ENCODE results near the gene UBE2E2. TPM values are rescaled to one million over a fixed set of nuclear protein-coding genes. Genes with fewer than 3 reads are reported as not detected.

The UBE2E2 gene
- polyA plus RNA-seq, 1 donor from 2014 or later = 19.8 TPM

DNA sequence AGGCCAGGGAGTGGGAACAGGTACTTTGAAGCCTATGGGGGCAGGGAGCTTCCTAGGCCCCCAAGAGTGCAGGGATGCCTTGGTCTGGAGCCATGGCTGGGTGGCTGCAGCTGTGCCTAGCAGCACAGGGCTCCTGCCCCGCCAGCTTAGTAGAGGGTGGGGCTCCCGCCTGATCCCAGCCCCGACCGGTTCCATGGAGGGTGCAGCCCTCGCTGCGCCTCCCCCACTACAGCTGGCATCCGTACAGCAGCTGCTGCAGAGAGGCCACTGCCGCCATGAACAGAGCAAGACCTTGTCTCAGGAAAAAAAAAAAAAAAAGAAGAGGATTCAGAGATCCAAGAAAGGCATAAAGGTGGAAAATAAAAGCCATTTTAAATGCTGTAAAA lies 277.2 kb downstream of the UBE2E2 start:
- no peak for TF ChIP-seq EZH2 (IDR thresholded peaks at IDR 0.05; ENCODE audit: borderline replicate concordance, insufficient read depth, low read length, poor library complexity, severe bottlenecking)
- TF ChIP-seq, protein P1, sequence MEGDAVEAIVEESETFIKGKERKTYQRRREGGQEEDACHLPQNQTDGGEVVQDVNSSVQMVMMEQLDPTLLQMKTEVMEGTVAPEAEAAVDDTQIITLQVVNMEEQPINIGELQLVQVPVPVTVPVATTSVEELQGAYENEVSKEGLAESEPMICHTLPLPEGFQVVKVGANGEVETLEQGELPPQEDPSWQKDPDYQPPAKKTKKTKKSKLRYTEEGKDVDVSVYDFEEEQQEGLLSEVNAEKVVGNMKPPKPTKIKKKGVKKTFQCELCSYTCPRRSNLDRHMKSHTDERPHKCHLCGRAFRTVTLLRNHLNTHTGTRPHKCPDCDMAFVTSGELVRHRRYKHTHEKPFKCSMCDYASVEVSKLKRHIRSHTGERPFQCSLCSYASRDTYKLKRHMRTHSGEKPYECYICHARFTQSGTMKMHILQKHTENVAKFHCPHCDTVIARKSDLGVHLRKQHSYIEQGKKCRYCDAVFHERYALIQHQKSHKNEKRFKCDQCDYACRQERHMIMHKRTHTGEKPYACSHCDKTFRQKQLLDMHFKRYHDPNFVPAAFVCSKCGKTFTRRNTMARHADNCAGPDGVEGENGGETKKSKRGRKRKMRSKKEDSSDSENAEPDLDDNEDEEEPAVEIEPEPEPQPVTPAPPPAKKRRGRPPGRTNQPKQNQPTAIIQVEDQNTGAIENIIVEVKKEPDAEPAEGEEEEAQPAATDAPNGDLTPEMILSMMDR (IDR thresholded peaks at IDR 0.05; ENCODE audit: poor library complexity, severe bottlenecking) = no peak
- no peaks in the 10 kb centered on the region for H3F3A ChIP-seq (ENCODE audit: insufficient read depth, low read length, poor library complexity, severe bottlenecking)
- H3K9me2 ChIP-seq (ENCODE audit: insufficient read depth, low read length) = no peaks in the 10 kb centered on the region
- H2AFZ ChIP-seq (ENCODE audit: low read depth, low read length) = no peak overlapping the region
- H3K27ac ChIP-seq (ENCODE audit: low read length) = no peak overlapping the region
- H3K9ac ChIP-seq (ENCODE audit: low read length) = no peak overlapping the region
- no peaks in the 10 kb centered on the region for H3K79me2 ChIP-seq (replicated peaks; ENCODE audit: insufficient read depth, low read length)
- H3K27me3 ChIP-seq (ENCODE audit: insufficient read depth, low read depth, low read length) = no peaks in the 10 kb centered on the region
- no peak overlapping the region for H3K4me2 ChIP-seq (ENCODE audit: low read length)
- H3K9me3 ChIP-seq (ENCODE audit: low read length) = no peaks in the 10 kb centered on the region
- H3K36me3 ChIP-seq (ENCODE audit: insufficient read depth, low read length) = no peaks in the 10 kb centered on the region
- H4K20me1 ChIP-seq (ENCODE audit: insufficient read depth) = no peaks in the 10 kb centered on the region
- H3K4me3 ChIP-seq (ENCODE audit: low read length) = no peak overlapping the region

DNA sequence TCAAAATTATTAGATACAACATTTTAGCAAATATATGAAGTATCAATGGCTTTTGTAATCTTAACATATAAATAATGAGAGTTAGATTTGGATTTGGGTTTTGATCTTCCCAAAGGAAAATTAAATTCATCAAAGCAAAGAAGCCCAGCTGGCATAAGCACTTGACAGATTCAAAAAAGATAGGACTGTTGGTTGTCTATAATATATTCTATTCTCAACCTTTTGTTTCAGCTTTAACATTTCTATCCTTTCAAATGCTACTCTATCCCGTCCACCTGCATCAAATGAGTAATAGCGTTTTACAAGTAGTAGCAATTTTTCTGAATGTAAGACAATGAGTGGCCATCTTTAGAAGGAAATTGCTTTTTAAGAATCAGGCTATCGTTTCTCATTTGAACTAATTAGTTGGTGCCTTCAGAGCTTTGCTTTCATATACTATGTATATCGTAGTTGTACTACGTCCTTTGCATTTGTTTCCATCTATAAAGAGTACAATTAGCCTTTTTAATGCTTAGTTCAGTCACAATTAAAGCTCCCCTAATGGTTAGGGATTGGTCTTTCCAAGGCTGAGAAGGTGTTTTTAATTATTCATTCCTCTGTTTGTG lies 278.0 kb downstream of the UBE2E2 start:
- Histone ChIP-seq H3K36me3 (ENCODE audit: insufficient read depth, low read length) (no peaks in the 10 kb centered on the region), H3K79me2 (replicated peaks; ENCODE audit: insufficient read depth, low read length) (no peaks in the 10 kb centered on the region), H3K9ac (ENCODE audit: low read length) (no peak overlapping the region), H3K4me3 (ENCODE audit: low read length) (no peak overlapping the region), H2AFZ (ENCODE audit: low read depth, low read length) (no peak overlapping the region), H3K27me3 (ENCODE audit: insufficient read depth, low read depth, low read length) (no peaks in the 10 kb centered on the region), H3K9me3 (ENCODE audit: low read length) (no peaks in the 10 kb centered on the region), H3K27ac (ENCODE audit: low read length) (no peak overlapping the region), H3F3A (ENCODE audit: insufficient read depth, low read length, poor library complexity, severe bottlenecking) (no peaks in the 10 kb centered on the region), H4K20me1 (ENCODE audit: insufficient read depth) (no peaks in the 10 kb centered on the region), H3K4me2 (ENCODE audit: low read length) (no peak overlapping the region), H3K9me2 (ENCODE audit: insufficient read depth, low read length) (no peaks in the 10 kb centered on the region)
- TF ChIP-seq RAD21 (conservative IDR thresholded peaks at IDR 0.05) (no peak), EP300 (conservative IDR thresholded peaks at IDR 0.05; ENCODE audit: poor library complexity, severe bottlenecking) (no peak), POLR2AphosphoS5 (IDR thresholded peaks at IDR 0.05) (no peak), MXI1 (conservative IDR thresholded peaks at IDR 0.05; ENCODE audit: poor library complexity, severe bottlenecking) (no peak), SMC3 (conservative IDR thresholded peaks at IDR 0.05; ENCODE audit: poor library complexity) (no peak), TAF1 (IDR thresholded peaks at IDR 0.05; ENCODE audit: low read depth) (no peak), EZH2 (IDR thresholded peaks at IDR 0.05; ENCODE audit: borderline replicate concordance, insufficient read depth, low read length, poor library complexity, severe bottlenecking) (no peak)
- TF ChIP-seq, protein P2, sequence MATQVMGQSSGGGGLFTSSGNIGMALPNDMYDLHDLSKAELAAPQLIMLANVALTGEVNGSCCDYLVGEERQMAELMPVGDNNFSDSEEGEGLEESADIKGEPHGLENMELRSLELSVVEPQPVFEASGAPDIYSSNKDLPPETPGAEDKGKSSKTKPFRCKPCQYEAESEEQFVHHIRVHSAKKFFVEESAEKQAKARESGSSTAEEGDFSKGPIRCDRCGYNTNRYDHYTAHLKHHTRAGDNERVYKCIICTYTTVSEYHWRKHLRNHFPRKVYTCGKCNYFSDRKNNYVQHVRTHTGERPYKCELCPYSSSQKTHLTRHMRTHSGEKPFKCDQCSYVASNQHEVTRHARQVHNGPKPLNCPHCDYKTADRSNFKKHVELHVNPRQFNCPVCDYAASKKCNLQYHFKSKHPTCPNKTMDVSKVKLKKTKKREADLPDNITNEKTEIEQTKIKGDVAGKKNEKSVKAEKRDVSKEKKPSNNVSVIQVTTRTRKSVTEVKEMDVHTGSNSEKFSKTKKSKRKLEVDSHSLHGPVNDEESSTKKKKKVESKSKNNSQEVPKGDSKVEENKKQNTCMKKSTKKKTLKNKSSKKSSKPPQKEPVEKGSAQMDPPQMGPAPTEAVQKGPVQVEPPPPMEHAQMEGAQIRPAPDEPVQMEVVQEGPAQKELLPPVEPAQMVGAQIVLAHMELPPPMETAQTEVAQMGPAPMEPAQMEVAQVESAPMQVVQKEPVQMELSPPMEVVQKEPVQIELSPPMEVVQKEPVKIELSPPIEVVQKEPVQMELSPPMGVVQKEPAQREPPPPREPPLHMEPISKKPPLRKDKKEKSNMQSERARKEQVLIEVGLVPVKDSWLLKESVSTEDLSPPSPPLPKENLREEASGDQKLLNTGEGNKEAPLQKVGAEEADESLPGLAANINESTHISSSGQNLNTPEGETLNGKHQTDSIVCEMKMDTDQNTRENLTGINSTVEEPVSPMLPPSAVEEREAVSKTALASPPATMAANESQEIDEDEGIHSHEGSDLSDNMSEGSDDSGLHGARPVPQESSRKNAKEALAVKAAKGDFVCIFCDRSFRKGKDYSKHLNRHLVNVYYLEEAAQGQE (IDR thresholded peaks at IDR 0.05; ENCODE audit: borderline replicate concordance) = no peak
- TF ChIP-seq, protein P1 (IDR thresholded peaks at IDR 0.05; ENCODE audit: poor library complexity, severe bottlenecking) = no peak
